ENCODE data around the gene CXCR4.

- TF ChIP-seq EZH2 (IDR thresholded peaks at IDR 0.05; ENCODE audit: borderline replicate concordance, low read length), result no peak
- TF ChIP-seq CTCF (conservative IDR thresholded peaks at IDR 0.05 in 1 of 2, IDR thresholded peaks at IDR 0.05 in 1 of 2; ENCODE audit: extremely low read depth in 1 of 2, insufficient read depth in 1 of 2, low read depth in 1 of 2, low read length in 2 of 2), result no peak
These were observed 24.4 kb downstream of the CXCR4 start for GRCh38 chr2:136093583-136093982.
